Endometrium (tissue), 2 donors: ENCODE measurements around the gene PTRH1.

Experiments
- FAIRE-seq: peaks from 2 replicates; lab custom pipeline; 2012; peaks lifted over from hg19 to GRCh38; lab: Jason Lieb, UNC
- donor health status: control.
- donor health status: control.

The PTRH1 gene

GRCh38 chr9:127741831-127742434, 26.5 kb upstream of the PTRH1 start:
- FAIRE-seq, result no peak

GRCh38 chr9:127739614-127740330, 24.3 kb upstream of the PTRH1 start:
- FAIRE-seq, result no peak

GRCh38 chr9:127738666-127739065, 23.2 kb upstream of the PTRH1 start:
- no peak for FAIRE-seq

GRCh38 chr9:127735530-127736185, 20.2 kb upstream of the PTRH1 start:
- FAIRE-seq, result no peak

- FAIRE-seq, result peak; percentile 89
Measured at GRCh38 chr9:127734747-127735529, 19.5 kb upstream of the PTRH1 start, which contains the start of gene TOR2A. Gene TOR2A, minus strand, starts transcription at chr9:127735294. Its CDS starts 24 bp downstream, at chr9:127735270.

GRCh38 chr9:127734247-127734746, 18.8 kb upstream of the PTRH1 start:
- FAIRE-seq, result no peak

- FAIRE-seq, result no peak
Measured at GRCh38 chr9:127733614-127734013, 18.2 kb upstream of the PTRH1 start.

GRCh38 chr9:127732444-127732843, 17.0 kb upstream of the PTRH1 start:
- no peak for FAIRE-seq

GRCh38 chr9:127731938-127732337, 16.5 kb upstream of the PTRH1 start:
- no peak for FAIRE-seq

GRCh38 chr9:127730799-127731410, 15.4 kb upstream of the PTRH1 start:
- FAIRE-seq, result no peak

GRCh38 chr9:127730262-127730661, 14.8 kb upstream of the PTRH1 start:
- FAIRE-seq, result no peak

- FAIRE-seq, result no peak
Measured at GRCh38 chr9:127729522-127730256, 14.2 kb upstream of the PTRH1 start.

- FAIRE-seq, result no peak
Measured at GRCh38 chr9:127728808-127729207, 13.3 kb upstream of the PTRH1 start.

- no peak for FAIRE-seq
Measured at GRCh38 chr9:127726871-127727270, 11.4 kb upstream of the PTRH1 start.

GRCh38 chr9:127724012-127724411, 8.5 kb upstream of the PTRH1 start:
- no peak for FAIRE-seq

GRCh38 chr9:127723444-127723843, 8.0 kb upstream of the PTRH1 start:
- no peak for FAIRE-seq

- FAIRE-seq, result no peak
Measured at GRCh38 chr9:127723013-127723412, 7.5 kb upstream of the PTRH1 start.

- FAIRE-seq, result no peak
Measured at GRCh38 chr9:127722055-127722745, 6.7 kb upstream of the PTRH1 start.

GRCh38 chr9:127721391-127721821, 5.9 kb upstream of the PTRH1 start:
- FAIRE-seq, result no peak

GRCh38 chr9:127720865-127721227, 5.4 kb upstream of the PTRH1 start:
- FAIRE-seq, result no peak
